Activated CD4-positive, alpha-beta memory T cell treated with anti-CD3 and anti-CD28 coated beads for 36 hours (primary cell): ENCODE results near the gene C19orf12. TPM values are rescaled to one million over a fixed set of nuclear protein-coding genes. Genes with fewer than 3 reads are reported as not detected.

Experiments used
- CTCF ChIA-PET: fragments of 350-600 bp; sonication (Branson Sonifier 250); formaldehyde crosslinking; loops from one replicate; lab custom pipeline; 2021; ENCODE audit warnings: antibody characterized with exemption, inconsistent platforms; lab: Charles Lee
- POLR2A ChIA-PET: fragments of 350-600 bp; sonication (Branson Sonifier 250); formaldehyde crosslinking; loops from one replicate; lab custom pipeline; 2021; ENCODE audit warnings: antibody characterized with exemption; lab: Charles Lee
- DNase-seq: peaks from one replicate; pipeline ENCODE4 v3.0.0-alpha.2; 2020
- H3K27ac Mint-ChIP-seq: one replicate; pipeline ENCODE4 v1.8.0; 2021; ENCODE audit warnings: mixed read lengths
- H3K27me3 Mint-ChIP-seq: one replicate; pipeline ENCODE4 v1.8.0; 2021; ENCODE audit warnings: mixed read lengths
- H3K36me3 Mint-ChIP-seq: one replicate; pipeline ENCODE4 v1.8.0; 2021; ENCODE audit warnings: mixed read lengths
- H3K4me1 Mint-ChIP-seq: one replicate; pipeline ENCODE4 v1.8.0; 2021; ENCODE audit warnings: low read depth, mixed read lengths
- H3K4me3 Mint-ChIP-seq: one replicate; pipeline ENCODE4 v1.8.0; 2021; ENCODE audit warnings: mild to moderate bottlenecking, mixed read lengths
- H3K9me3 Mint-ChIP-seq: one replicate; pipeline ENCODE4 v1.8.0; 2021; ENCODE audit warnings: mixed read lengths
- intact Hi-C: fragments of 100-400 bp; cut with micrococcal nuclease; formaldehyde crosslinking; loops from one replicate; pipeline ENCODE4 v1.15.1; 2023
- total RNA-seq, 2 experiments: library from RNA; stranded (reverse); gene quantifications; one replicate each; pipeline ENCODE4 v1.2.3, GENCODE V29; 2021

C19orf12 gene
- total RNA-seq, 2 experiments from 2014 or later, result 32.6 to 32.8 TPM

DNA sequence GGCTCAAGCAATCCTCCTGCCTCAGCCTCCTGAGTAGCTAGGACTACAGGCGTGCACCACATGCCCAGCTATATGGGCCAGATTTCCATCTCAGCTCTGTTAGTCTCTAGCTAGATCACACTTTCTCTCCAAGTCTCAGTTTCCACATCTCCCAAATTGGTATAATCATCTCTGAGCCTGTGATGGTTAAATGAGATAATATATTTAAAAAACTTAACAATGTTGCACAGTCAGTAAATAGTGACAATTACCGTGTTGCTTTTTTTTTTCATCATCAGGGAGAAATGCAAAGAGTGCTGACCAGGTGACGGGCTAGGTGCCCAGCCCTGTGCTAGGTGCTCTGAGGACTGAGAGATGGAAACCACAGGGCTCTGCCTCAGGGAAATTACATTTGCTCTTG, 36.9 kb upstream of the C19orf12 start:
- CTCF ChIA-PET, result no interaction called here
- Mint-ChIP-seq H3K9me3 (no peaks in the 10 kb centered on the region), H3K27ac (no peak overlapping the region), H3K36me3 (no peaks in the 10 kb centered on the region), H3K4me1 (no peaks in the 10 kb centered on the region), H3K27me3 (peaks cover 2% of the 10 kb centered on the region), H3K4me3 (no peak overlapping the region)
- DNase-seq, result no peak
- intact Hi-C loops, result no loop called here
- POLR2A ChIA-PET, result interaction anchor here (0.7 kb wide), 1 partner anchor 19 kb away, joined by 6 read pairs; no protein-coding TSS in a partner anchor

DNA sequence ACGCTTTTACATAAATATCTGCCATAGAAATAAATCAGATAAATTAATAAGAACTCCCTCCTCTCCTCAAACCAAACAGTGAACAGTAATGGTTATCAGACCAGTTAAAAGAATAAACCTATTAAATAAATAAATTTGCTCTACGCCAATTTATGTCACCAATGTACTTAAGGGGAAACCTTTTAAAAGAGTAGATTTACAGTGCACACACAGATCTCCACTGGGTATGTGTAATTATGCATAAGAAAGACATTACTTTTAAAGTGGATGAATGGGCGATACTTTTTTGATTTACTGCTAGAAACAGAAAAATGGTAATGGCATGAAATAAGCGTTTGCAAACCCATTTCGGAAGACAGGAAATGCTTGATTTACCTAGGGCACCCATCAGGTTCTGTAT, 34.9 kb upstream of the C19orf12 start:
- CTCF ChIA-PET, result interaction anchor here (1.1 kb wide), 1 partner anchor 34 kb away, joined by 3 read pairs; no protein-coding TSS in a partner anchor

DNA sequence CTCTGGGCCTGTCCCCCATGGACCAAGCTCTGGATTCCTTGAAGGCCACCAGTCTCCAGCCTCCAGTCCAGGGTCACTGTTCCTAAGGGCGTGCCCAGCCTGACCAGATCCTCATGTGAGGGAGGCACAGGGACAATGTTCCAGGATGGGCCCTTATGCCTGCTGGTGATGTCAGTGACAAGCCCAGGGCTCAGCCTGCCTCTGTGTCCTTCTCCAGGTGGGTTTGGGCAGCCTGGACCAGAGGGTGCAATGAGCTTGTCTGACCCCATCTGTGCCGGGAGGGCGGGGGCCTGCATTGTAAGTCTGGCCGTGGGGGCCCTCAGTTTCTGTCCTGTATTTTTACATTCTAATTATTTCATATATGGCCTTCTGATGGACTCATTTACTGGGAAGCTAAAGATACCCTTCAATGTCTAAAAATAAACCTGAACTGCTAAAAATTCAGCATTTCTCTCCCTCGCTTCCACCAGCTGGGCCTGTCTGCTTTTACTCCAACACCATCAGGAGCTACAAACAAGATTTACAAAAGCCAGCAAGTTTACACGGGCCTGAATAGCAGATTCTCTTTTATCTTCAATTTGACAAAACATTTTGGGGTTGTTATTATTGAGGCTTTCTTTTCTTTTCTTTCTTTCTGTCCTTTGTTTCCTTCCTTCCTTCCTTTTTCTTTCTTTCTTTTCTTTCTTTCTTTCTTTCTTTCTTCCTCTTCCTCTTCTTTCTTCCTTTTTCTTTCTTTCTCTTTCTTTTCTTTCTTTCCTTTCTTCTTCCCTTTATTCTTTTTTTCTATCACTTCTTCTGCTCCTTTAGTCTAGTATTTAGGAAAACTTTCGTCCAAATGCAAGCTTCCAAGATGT, 34.2 kb upstream of the C19orf12 start:
- H3K27me3 Mint-ChIP-seq, result peaks cover 2% of the 10 kb centered on the region
- CTCF ChIA-PET, result interaction anchor here (1.1 to 1.3 kb wide), 2 partner anchors 33 to 108 kb away, joined by 3 read pairs; no protein-coding TSS in a partner anchor

More for the DNA sequence above, 34.9 kb upstream of the C19orf12 start:
- DNase-seq, result no peak
- H3K4me3 Mint-ChIP-seq, result no peak overlapping the region
- intact Hi-C loops, result no loop called here
- H3K27ac Mint-ChIP-seq, result no peak overlapping the region
- H3K36me3 Mint-ChIP-seq, result no peaks in the 10 kb centered on the region
- POLR2A ChIA-PET, result no interaction called here
- no peaks in the 10 kb centered on the region for H3K9me3 Mint-ChIP-seq
- peaks cover 2% of the 10 kb centered on the region for H3K27me3 Mint-ChIP-seq
- H3K4me1 Mint-ChIP-seq, result no peaks in the 10 kb centered on the region

DNA sequence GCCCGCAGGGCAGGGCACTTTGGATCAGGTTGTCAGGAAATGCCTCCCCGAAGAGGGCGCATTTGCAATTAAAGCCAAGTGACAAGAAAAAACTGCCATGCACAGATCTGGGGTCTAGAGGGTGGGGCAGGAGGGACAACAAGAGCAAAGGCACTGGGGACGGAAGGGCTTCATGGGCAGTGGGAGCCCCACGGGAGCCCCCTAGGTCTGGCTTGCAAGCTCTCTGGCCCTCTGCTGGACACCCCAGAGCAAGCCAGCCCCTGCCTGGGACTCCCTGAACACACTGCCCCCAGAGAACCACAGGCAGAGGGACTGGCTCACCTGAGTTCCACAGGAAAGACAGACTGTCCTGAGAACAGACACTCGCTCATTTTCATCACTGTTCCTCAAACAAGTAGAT, 30.2 kb upstream of the C19orf12 start:
- no peak for DNase-seq
- no peak overlapping the region for H3K4me3 Mint-ChIP-seq
- H3K27ac Mint-ChIP-seq, result no peak overlapping the region
- H3K9me3 Mint-ChIP-seq, result no peaks in the 10 kb centered on the region
- H3K36me3 Mint-ChIP-seq, result no peaks in the 10 kb centered on the region
- ChIA-PET CTCF (no interaction called here), POLR2A (no interaction called here)
- no peaks in the 10 kb centered on the region for H3K4me1 Mint-ChIP-seq
- intact Hi-C loops, result no loop called here
- H3K27me3 Mint-ChIP-seq, result no peaks in the 10 kb centered on the region

More for the DNA sequence above, 34.2 kb upstream of the C19orf12 start:
- no peak for DNase-seq
- intact Hi-C loops, result no loop called here
- no peaks in the 10 kb centered on the region for H3K36me3 Mint-ChIP-seq
- H3K9me3 Mint-ChIP-seq, result no peaks in the 10 kb centered on the region
- POLR2A ChIA-PET, result no interaction called here
- H3K4me1 Mint-ChIP-seq, result no peaks in the 10 kb centered on the region
- no peak overlapping the region for H3K27ac Mint-ChIP-seq
- no peak overlapping the region for H3K4me3 Mint-ChIP-seq

DNA sequence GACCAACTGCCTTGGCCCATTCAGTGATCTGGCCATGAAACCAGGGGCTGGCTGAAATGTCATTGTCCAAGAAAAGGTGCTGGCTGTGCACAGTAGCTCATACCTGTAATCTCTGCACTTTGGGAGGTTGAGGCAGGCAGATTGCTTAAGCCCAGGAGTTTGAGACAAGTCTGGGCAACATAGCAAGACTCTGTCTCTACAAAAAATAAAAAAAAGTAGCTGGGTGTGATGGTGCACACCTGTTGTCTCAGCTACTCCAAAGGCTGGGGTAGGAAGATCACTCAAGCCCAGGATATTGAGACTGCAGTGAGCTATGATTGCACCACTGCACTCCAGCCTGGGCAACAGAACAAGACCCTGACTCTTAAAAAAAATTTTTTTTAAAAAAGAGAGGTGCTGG, 28.6 kb upstream of the C19orf12 start:
- CTCF ChIA-PET, result interaction anchor here (1.0 to 1.7 kb wide), 2 partner anchors 11 to 13 kb away, joined by 3 to 8 read pairs; no protein-coding TSS in a partner anchor
- POLR2A ChIA-PET, result no interaction called here

DNA sequence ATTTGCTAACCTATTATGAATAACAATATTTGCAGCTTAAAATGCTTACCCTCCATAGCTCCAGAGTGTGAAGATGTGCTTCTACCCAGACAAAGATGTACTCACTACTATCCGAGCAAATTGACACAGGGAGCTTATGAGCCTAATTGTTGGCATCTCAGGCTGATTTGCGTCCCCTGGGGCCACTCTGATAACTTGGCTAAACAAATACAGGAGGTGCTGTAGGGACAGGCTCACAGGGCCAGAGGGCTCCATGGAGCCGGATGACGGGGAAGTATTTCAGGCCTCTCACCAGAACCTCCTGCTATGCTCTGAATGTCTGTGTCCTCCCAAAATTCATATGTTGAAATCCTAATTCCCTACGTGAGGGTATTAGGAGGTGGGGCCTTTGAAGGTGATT, 26.7 kb upstream of the C19orf12 start:
- ChIA-PET POLR2A (no interaction called here), CTCF (interaction anchor here (1.7 kb wide), 1 partner anchor 131 kb away, joined by 3 read pairs; no protein-coding TSS in a partner anchor)
- no peaks in the 10 kb centered on the region for H3K27me3 Mint-ChIP-seq
- no peak for DNase-seq
- intact Hi-C loops, result no loop called here
- no peak overlapping the region for H3K27ac Mint-ChIP-seq
- H3K36me3 Mint-ChIP-seq, result no peaks in the 10 kb centered on the region
- no peaks in the 10 kb centered on the region for H3K4me1 Mint-ChIP-seq
- no peaks in the 10 kb centered on the region for H3K9me3 Mint-ChIP-seq
- H3K4me3 Mint-ChIP-seq, result no peak overlapping the region

More for the DNA sequence above, 28.6 kb upstream of the C19orf12 start:
- intact Hi-C loops, result no loop called here
- Mint-ChIP-seq H3K9me3 (no peaks in the 10 kb centered on the region), H3K4me3 (no peak overlapping the region), H3K27ac (no peak overlapping the region), H3K36me3 (no peaks in the 10 kb centered on the region), H3K27me3 (no peaks in the 10 kb centered on the region), H3K4me1 (no peaks in the 10 kb centered on the region)
- no peak for DNase-seq

DNA sequence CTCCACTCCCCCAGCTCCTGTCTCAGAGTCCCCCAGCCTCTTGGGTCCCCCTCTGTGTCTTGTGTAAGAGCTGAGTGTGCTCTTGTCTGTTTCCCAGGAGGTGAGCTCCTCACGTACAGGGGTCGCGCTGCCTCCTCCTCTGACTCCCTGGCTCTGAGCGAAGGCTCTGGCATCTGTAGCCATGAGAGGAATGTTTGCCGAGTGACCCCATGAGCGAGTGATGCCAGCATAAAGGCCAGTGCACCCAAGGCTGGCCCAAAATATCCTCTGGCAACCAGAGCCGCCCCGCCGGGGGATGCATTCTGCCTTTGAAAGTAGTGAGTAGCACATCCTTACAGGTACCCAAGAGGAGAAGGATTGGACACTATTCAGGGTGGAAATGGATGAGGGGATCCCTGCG, 26.2 kb upstream of the C19orf12 start:
- CTCF ChIA-PET, result interaction anchor here (0.9 to 1.7 kb wide), 2 partner anchors 11 to 131 kb away, joined by 3 to 5 read pairs; no protein-coding TSS in a partner anchor
- Mint-ChIP-seq H3K4me1 (no peaks in the 10 kb centered on the region), H3K9me3 (no peaks in the 10 kb centered on the region), H3K27ac (no peak overlapping the region), H3K36me3 (no peaks in the 10 kb centered on the region), H3K27me3 (no peaks in the 10 kb centered on the region), H3K4me3 (no peak overlapping the region)
- DNase-seq, result no peak
- POLR2A ChIA-PET, result no interaction called here
- intact Hi-C loops, result no loop called here

DNA sequence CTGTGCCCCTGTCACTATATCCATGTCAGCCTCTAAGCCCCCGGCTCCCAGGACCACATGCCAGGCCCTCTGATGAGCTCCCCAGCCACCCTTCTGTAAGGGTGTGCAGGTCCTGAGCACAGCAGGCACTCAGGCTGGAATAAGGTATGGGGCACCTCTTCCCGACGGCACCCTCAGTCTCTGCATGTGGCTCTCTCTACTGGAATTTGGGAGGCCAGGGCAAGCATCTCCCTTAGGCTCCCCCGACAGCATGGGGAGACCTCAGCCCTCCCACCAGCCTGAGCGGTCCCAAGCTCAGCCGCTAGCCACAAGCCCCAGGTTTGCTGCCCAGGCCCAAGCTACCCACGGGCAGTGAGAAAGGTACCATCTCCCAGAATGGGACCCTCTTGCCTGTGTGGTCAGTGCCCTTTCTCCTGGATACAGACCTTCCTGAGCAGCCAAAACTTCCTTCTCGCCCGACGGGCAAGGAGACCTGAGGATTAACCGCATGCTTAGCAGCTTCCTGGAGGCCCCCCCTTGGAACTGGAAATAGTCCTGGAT, 22.5 kb upstream of the C19orf12 start:
- H3K4me3 Mint-ChIP-seq, result no peak overlapping the region
- H3K4me1 Mint-ChIP-seq, result no peaks in the 10 kb centered on the region
- DNase-seq, result no peak
- ChIA-PET POLR2A (no interaction called here), CTCF (interaction anchor here (1.7 kb wide), 1 partner anchor 21 kb away, joined by 5 read pairs; no protein-coding TSS in a partner anchor)
- intact Hi-C loops, result no loop called here
- no peaks in the 10 kb centered on the region for H3K9me3 Mint-ChIP-seq
- peaks cover 3% of the 10 kb centered on the region for H3K27me3 Mint-ChIP-seq
- H3K36me3 Mint-ChIP-seq, result no peaks in the 10 kb centered on the region
- no peak overlapping the region for H3K27ac Mint-ChIP-seq

DNA sequence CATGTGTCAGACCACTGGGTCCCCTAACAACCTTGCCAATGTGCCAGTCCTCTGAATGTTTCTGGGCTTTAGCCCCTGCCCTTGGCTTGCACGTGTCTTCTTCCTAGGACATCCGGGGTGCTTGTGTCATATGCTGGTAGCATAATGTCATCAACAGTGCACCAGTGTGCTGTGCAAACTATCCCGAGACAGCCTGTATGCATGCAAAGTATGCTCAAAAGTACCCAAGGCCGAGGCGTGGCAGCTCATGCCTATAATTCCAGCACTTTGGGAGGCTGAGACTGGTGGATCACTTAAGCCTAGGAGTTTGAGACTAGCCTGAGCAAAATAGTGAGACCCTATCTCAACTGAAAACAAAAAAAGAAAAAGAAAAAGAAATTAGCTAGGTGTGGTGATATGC, 20.8 kb upstream of the C19orf12 start:
- DNase-seq, result no peak
- Mint-ChIP-seq H3K9me3 (no peaks in the 10 kb centered on the region), H3K27me3 (peaks cover 7% of the 10 kb centered on the region), H3K36me3 (no peaks in the 10 kb centered on the region), H3K4me1 (no peaks in the 10 kb centered on the region), H3K4me3 (no peak overlapping the region), H3K27ac (no peak overlapping the region)
- intact Hi-C loops, result no loop called here
- ChIA-PET CTCF (interaction anchor here (0.9 to 1.4 kb wide), 3 partner anchors 10 to 122 kb away, joined by 3 to 6 read pairs (median 3); no protein-coding TSS in a partner anchor), POLR2A (no interaction called here)

DNA sequence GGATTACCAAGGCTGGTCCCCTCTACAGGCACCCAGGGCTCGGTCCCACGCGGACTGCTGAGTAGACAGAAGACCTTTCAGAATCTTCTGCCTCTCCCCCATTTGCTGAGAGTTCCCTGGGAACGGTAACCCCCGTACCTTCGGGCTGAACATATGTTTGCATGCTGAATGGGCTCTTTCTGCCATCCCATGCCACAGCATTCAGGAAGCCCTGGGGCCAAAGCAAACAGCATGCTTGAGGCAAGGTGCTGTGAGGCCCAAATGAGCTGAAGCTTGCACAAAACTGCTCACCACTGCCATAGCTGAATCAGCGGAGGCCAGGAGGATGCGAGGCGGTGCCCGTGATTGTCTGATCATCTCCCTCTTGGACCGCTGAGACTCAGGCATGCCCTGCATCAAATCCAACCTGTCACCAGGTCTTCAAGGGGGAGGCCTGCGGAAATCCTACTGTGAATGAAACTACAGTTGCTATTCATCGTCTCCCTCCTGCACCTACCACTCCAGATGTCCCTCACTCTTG, 16.3 kb upstream of the C19orf12 start:
- no peak overlapping the region for H3K27ac Mint-ChIP-seq
- intact Hi-C loops, result no loop called here
- no peak overlapping the region for H3K4me3 Mint-ChIP-seq
- ChIA-PET POLR2A (interaction anchor here (1.4 kb wide), 1 partner anchor 15 kb away, joined by 3 read pairs; no protein-coding TSS in a partner anchor), CTCF (interaction anchor here (0.9 to 5.4 kb wide), 10 partner anchors 12 to 935 kb away, joined by 3 to 86 read pairs (median 6); partner anchors contain the start of genes C19orf12 and POP4)
- no peak for DNase-seq
- H3K9me3 Mint-ChIP-seq, result no peaks in the 10 kb centered on the region
- no peaks in the 10 kb centered on the region for H3K4me1 Mint-ChIP-seq
- no peaks in the 10 kb centered on the region for H3K36me3 Mint-ChIP-seq
- H3K27me3 Mint-ChIP-seq, result peaks cover 9% of the 10 kb centered on the region

DNA sequence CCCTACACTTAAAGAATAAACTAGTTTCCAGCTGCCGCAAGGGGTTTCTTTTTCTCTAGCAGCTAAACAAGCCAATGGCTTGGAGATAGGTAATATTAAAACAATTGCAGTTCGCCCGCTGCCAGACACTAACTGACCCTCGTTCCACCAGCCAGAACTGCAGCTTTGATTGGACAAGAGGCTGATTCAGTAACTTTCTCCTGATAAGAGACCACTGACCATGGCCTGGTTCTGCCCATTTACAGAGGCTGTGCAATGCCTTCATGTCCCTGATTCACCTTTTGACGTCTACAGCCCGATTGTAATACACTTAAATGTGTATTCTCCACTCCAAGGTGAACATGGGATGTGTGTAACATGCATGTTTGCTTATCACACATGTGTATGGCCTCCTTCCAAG, 12.8 kb upstream of the C19orf12 start:
- Mint-ChIP-seq H3K27me3 (peaks cover 24% of the 10 kb centered on the region), H3K27ac (no peak overlapping the region), H3K4me3 (no peak overlapping the region), H3K9me3 (no peaks in the 10 kb centered on the region), H3K4me1 (peaks cover 3% of the 10 kb centered on the region), H3K36me3 (no peaks in the 10 kb centered on the region)
- intact Hi-C loops, result no loop called here
- DNase-seq, result no peak
- CTCF ChIA-PET, result interaction anchor here (1.0 to 5.4 kb wide), 4 partner anchors 11 to 146 kb away, joined by 3 to 86 read pairs (median 24); no protein-coding TSS in a partner anchor
- POLR2A ChIA-PET, result no interaction called here

DNA sequence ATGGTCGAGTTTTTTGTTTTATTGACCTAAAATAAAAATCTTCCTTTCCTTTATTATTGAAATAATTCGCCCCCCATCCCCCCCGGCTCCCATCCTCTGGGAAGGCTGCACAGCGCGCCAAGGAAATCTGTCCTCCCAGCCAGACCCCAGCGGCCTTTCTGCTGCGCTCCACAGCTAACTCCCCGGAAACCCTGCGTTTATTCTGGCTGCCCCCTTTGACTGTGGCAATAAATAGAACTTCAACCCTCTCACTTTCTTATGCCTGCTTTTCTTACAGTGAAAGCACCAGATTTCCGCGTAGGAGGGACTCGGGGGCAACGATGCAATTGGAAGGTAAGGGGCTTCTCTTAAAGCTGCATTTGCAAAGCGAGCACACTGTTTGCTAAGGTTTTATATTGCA, 9.7 kb upstream of the C19orf12 start:
- Mint-ChIP-seq H3K9me3 (no peaks in the 10 kb centered on the region), H3K4me1 (peaks cover 3% of the 10 kb centered on the region), H3K27ac (no peak overlapping the region), H3K4me3 (no peak overlapping the region), H3K36me3 (no peaks in the 10 kb centered on the region), H3K27me3 (peaks cover 20% of the 10 kb centered on the region)
- ChIA-PET CTCF (interaction anchor here (1.3 to 2.7 kb wide), 4 partner anchors 9 to 148 kb away, joined by 4 to 23 read pairs (median 6); no protein-coding TSS in a partner anchor), POLR2A (no interaction called here)
- DNase-seq, result no peak
- intact Hi-C loops, result no loop called here
